Body of pancreas (tissue), 4 donors: Measurements from ENCODE around the gene ZNF382. TPM values are rescaled to one million over a fixed set of nuclear protein-coding genes. Genes with fewer than 3 reads are reported as not detected.
A peak's percentile ranks its signal among the peaks of the same experiment; 100 is the strongest.
"Not testable (repeated sequence)": the region's sequence is repeated elsewhere in the genome, so short reads cannot be mapped to it uniquely, and the experiment has no call there.

Experiments
- ATAC-seq: fragments of 150-250 bp; one replicate; pipeline ENCODE4 v1.9.1; 2016
- DNase-seq, 4 donors: peaks; one replicate each; pipeline ENCODE4 v3.0.0-alpha.2; 2019
- H3K27ac ChIP-seq, 4 donors: fragments of 200-600 bp; sonication (generic); 1 replicate in 3 of 4; 2 replicates in 1 of 4; pipeline versions ENCODE4 v1.5.1 to v1.6.1; 2016 to 2019; ENCODE audit warnings: mild to moderate bottlenecking in 1 of 4, mixed read lengths in 1 of 4, moderate library complexity in 1 of 4
- H3K27me3 ChIP-seq, 2 donors: fragments of 200-600 bp; sonication (generic); one replicate each; pipeline ENCODE4 v1.6.0; 2016; ENCODE audit warnings: mild to moderate bottlenecking in 1 of 2
- H3K36me3 ChIP-seq, 2 donors: fragments of 200-600 bp; sonication (generic); replicated peaks in 1 of 2; 2 replicates each; pipeline ENCODE4 v1.5.1; 2016; ENCODE audit warnings: low read depth in 2 of 2; ENCODE audit not compliant: insufficient read depth in 1 of 2
- H3K4me1 ChIP-seq: fragments of 200-600 bp; sonication (generic); one replicate; pipeline ENCODE4 v1.6.0; 2016
- H3K4me3 ChIP-seq, 2 donors: fragments of 200-600 bp; sonication (generic); 1 replicate in 1 of 2; 2 replicates in 1 of 2; pipeline ENCODE4 v1.5.1; 2016 to 2019
- H3K9me3 ChIP-seq, 3 donors: fragments of 200-600 bp; sonication (generic); 1 replicate in 2 of 3; 2 replicates in 1 of 3; pipeline ENCODE4 v1.5.1; 2016
- CTCF ChIP-seq, 7 experiments: fragments of 450-650 bp in 4 of 7; fragments of 200-600 bp in 3 of 7; sonication (generic) in 3 of 7; IDR thresholded peaks; one replicate each; pipeline ENCODE4 v1.5.1; 2016 to 2019; ENCODE audit warnings: antibody characterized with exemption in 7 of 7
- POLR2A ChIP-seq, 3 donors: fragments of 450-650 bp; IDR thresholded peaks; one replicate each; pipeline ENCODE4 v1.6.1; 2016; ENCODE audit warnings: antibody characterized with exemption in 3 of 3, mild to moderate bottlenecking in 2 of 3
- WGBS, 2 donors: methylation state at CpG; one replicate each; pipeline ENCODE4 v1.1.5; 2017; 5-methylcytosine and 5-hydroxymethylcytosine counted together
- intact Hi-C: fragments of 100-400 bp; cut with DNase I; formaldehyde crosslinking; loops from one replicate; pipeline ENCODE4 v1.15.1; 2023
- total RNA-seq, 2 donors: library from RNA; depleted of rRNA; stranded (reverse); fragments of >200 nt; gene quantifications; one replicate each; pipeline ENCODE4 v1.1.0, GENCODE V29; 2016

ZNF382 gene
- total RNA-seq, 2 donors from 2014 or later, result 3.1 to 6.3 TPM

- 9 to 13% methylated on average over 17 to 18 of the region's 18 CpGs for WGBS, 2 donors
- Histone ChIP-seq H3K27me3 (no peaks in the 10 kb centered on the region), H3K9me3 (peaks cover 0 to 8% (median 0%) of the 10 kb centered on the region in 3 donors), H3K4me1 (peaks cover 16% of the 10 kb centered on the region), H3K36me3 (peaks cover 7 to 15% of the 10 kb centered on the region in 2 donors), H3K27ac (peak overlapping the region; percentile 52 to 87 (median 82)), H3K4me3 (peak overlapping the region; percentile 52 to 92)
- TF ChIP-seq POLR2A (IDR thresholded peaks at IDR 0.05), result no peak
- TF ChIP-seq CTCF (IDR thresholded peaks at IDR 0.05), result no peak
- DNase-seq (peak in 3 of 4 donors; percentile 20 to 51 (median 35)), ATAC-seq (peak; percentile 24)
- intact Hi-C loops, result no loop called here
Measured at GRCh38 chr19:36573895-36574720, 31.0 kb upstream of the ZNF382 start.

DNA sequence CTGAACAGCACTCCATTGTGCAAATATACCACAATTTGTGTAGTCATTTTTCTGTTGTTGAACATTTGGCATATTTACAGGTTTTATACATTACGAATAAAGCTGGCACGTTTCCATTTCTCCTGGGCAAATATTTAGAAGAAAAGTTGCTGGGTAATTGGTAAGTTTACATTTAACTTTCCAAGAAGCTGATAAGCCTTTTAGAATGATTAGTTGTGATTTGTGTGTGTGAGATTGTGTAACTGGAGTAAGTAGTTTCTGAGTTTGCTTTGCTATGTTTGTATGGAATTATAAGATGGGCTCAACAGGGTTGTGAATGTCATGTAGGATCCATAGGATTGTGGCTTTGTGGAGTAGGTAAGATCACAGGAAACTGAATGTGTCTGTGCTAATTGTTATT, 30.4 kb upstream of the ZNF382 start:
- Histone ChIP-seq H3K4me1 (peaks cover 16% of the 10 kb centered on the region), H3K4me3 (no peak overlapping the region), H3K27ac (peak overlapping the region in 2 of 4 donors; percentile 79 to 87), H3K27me3 (no peaks in the 10 kb centered on the region), H3K36me3 (peaks cover 13 to 20% of the 10 kb centered on the region in 2 donors), H3K9me3 (peaks cover 0 to 10% (median 0%) of the 10 kb centered on the region in 3 donors)
- intact Hi-C loops, result no loop called here
- ATAC-seq (no peak), DNase-seq (no peak)
- WGBS, 2 donors, result 15 to 24% methylated on average over 2 of the region's 2 CpGs
- TF ChIP-seq CTCF (IDR thresholded peaks at IDR 0.05) (no peak), POLR2A (IDR thresholded peaks at IDR 0.05) (no peak)

GRCh38 chr19:36577271-36577996, 27.7 kb upstream of the ZNF382 start:
- TF ChIP-seq POLR2A (IDR thresholded peaks at IDR 0.05), result no peak
- TF ChIP-seq CTCF (IDR thresholded peaks at IDR 0.05), result no peak
- WGBS, 2 donors, result 91 to 98% methylated on average over 3 of the region's 3 CpGs
- Histone ChIP-seq H3K36me3 (peaks cover 18 to 20% of the 10 kb centered on the region in 2 donors), H3K9me3 (peaks cover 0 to 14% (median 0%) of the 10 kb centered on the region in 3 donors), H3K27me3 (no peaks in the 10 kb centered on the region), H3K27ac (no peak overlapping the region), H3K4me3 (no peak overlapping the region), H3K4me1 (peaks cover 12% of the 10 kb centered on the region)
- intact Hi-C loops, result no loop called here
- ATAC-seq, result no peak
- no peak for DNase-seq

- H3K4me1 ChIP-seq, result peaks cover 9% of the 10 kb centered on the region
- no peak for ATAC-seq
- H3K27me3 ChIP-seq, result no peaks in the 10 kb centered on the region
- TF ChIP-seq CTCF (IDR thresholded peaks at IDR 0.05) (no peak), POLR2A (IDR thresholded peaks at IDR 0.05) (no peak)
- intact Hi-C loops, result no loop called here
- H3K4me3 ChIP-seq, result no peak overlapping the region
- peaks cover 18 to 20% of the 10 kb centered on the region in 2 donors for H3K36me3 ChIP-seq
- H3K27ac ChIP-seq, result no peak overlapping the region
- H3K9me3 ChIP-seq, result peaks cover 0 to 14% (median 0%) of the 10 kb centered on the region in 3 donors
- no peak for DNase-seq
Measured at GRCh38 chr19:36579255-36579654, 25.9 kb upstream of the ZNF382 start.

DNA sequence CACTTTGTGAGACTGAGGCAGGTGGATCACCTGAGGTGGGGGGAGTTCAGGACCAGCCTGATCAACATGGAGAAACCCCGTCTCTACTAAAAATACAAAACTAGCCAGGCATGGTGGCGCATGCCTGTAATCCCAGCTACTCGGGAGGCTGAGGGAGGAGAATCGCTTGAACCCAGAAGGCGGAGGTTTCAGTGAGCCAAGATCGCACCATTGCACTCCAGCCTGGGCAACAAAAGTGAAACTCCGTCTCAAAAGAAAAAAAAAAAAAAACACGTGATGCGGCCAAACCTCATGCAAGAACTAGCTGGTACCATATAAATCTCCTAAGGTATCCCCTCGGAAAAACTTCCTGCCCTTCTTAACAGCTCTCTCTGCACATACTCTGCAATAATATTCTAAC, 2.4 kb upstream of the ZNF382 start:
- peaks cover 12% of the 10 kb centered on the region for H3K4me1 ChIP-seq
- H3K27ac ChIP-seq, H3K36me3 ChIP-seq, ATAC-seq, DNase-seq, H3K4me3 ChIP-seq, intact Hi-C loops, H3K9me3 ChIP-seq, H3K27me3 ChIP-seq: not testable (repeated sequence)
- 87 to 92% methylated on average over 10 of the region's 10 CpGs for WGBS, 2 donors
